GM18498 (cell line): Measurements from ENCODE around the gene ATXN1.
"Not testable (repeated sequence)": the region's sequence is repeated elsewhere in the genome, so short reads cannot be mapped to it uniquely, and the experiment has no call there.

Experiments used
- ATAC-seq: cut with Tn5 transposase; IDR thresholded peaks from one replicate; pipeline ENCODE4 v1.9.1; 2021; ENCODE audit warnings: mild to moderate bottlenecking, moderate library complexity; ENCODE audit not compliant: unreplicated experiment

ATXN1 gene

GRCh38 chr6:16277101-16277981, 483.9 kb downstream of the ATXN1 start:
- ATAC-seq: no peak

GRCh38 chr6:16274885-16275589, 486.2 kb downstream of the ATXN1 start:
- no peak for ATAC-seq

DNA sequence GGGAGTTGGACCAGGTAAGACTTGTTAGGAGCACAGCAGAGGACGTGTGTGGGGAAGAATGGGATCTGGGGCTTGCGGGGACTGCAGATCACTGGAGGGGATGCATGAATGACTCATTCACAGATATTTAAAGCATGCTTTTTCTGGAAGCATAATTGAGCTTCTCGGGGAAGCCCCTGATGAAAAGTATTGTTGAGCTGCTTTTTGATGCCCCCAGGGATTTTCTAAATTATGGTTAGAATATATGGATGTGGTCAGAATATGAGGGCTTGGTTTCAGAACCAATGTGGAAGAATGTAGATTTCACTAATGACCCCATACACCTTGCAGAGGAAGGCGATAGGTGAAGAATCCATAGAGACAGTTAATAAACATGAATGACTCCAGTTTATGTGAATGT, 486.8 kb downstream of the ATXN1 start:
- no peak for ATAC-seq

GRCh38 chr6:16273256-16273655, 488.0 kb downstream of the ATXN1 start:
- ATAC-seq: no peak

- ATAC-seq: no peak
Measured at GRCh38 chr6:16272201-16272600, 489.1 kb downstream of the ATXN1 start.

DNA sequence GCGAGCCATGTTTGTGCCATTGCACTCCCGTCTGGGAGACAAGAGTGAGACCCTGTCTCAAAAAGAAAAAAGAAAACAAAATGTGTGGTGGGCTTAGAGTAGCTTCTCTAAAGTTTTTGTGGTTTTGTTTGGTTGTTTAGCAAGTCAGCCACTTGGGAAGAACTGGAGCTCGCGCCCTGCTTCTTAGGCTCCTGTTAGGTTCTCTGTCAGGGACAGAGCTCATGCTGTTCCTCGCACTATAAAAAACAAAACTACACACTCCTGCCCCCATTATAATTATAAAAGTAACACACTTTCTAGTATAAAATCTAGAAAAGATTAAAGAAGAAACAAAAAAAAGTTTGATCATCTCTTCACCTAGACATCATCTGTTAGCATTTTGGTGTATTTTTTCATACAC, 489.8 kb downstream of the ATXN1 start:
- no peak for ATAC-seq

DNA sequence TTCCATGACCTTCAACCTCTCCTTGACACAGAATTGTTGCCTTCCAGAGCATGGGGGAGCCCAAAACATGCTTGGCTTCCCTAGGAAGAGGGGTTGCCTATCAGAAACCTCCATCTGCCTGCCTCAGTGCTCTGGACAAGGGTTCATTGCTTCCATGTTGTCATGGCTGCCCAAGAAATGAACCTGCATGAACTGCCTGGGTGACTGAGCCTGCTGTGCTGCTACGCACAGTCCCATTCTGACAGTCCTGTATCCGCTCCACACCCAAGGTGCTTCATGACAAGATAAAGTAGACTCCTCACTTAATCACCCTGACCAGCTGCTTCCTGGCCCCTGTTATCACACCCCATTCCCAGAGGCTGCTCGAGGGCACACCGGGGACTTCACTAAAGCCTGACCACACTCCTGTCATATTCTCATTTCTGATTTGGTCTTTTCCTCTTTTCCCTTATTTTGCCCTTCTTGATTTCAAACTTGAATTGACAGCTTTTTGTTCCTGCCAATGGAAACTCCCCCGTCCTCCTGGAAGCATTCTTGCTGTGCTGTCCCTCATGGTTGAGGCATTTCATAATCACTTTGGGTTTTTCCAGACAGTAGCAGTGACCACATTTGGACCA, 491.0 kb downstream of the ATXN1 start:
- ATAC-seq: no peak

- not testable (repeated sequence) for ATAC-seq
Measured at GRCh38 chr6:16269442-16270070, 491.7 kb downstream of the ATXN1 start.

DNA sequence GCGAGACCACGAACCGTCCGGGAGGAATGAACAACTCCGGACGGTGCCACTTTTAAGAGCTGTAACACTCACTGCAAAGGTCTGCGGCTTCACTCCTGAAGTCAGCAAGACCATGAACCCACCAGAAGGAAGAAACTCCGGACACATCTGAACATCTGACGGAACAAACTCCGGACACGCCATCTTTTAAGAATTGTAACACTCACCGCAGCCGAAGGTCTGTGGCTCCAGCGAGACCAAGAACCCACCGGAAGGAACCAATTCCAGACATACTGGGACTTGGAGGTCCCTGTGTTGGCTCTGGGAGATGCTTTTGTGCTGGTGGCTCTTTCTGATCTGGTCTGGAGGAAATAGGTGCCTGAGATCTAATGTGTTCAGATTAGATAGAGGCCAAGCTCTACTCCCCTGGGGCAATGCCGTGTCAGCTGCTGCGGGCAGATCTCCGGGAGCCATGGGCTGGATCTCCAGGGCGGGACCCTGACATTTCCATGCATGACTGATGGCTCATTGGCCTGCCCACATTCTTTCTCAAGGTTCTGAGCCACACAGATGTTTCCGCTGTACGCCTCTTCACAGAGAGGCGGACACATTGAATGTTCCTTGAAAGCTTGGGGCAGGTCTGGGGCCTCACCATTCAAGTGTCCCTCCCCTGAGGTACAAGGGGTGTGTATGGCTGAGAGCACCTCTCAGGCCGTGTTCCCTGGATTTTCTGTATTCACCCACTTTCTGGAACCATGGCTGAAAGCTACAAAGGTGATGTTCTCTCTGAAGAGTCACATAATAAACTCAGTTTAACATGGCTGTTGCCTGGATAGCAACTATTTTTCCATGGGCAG, 493.6 kb downstream of the ATXN1 start:
- ATAC-seq: no peak

DNA sequence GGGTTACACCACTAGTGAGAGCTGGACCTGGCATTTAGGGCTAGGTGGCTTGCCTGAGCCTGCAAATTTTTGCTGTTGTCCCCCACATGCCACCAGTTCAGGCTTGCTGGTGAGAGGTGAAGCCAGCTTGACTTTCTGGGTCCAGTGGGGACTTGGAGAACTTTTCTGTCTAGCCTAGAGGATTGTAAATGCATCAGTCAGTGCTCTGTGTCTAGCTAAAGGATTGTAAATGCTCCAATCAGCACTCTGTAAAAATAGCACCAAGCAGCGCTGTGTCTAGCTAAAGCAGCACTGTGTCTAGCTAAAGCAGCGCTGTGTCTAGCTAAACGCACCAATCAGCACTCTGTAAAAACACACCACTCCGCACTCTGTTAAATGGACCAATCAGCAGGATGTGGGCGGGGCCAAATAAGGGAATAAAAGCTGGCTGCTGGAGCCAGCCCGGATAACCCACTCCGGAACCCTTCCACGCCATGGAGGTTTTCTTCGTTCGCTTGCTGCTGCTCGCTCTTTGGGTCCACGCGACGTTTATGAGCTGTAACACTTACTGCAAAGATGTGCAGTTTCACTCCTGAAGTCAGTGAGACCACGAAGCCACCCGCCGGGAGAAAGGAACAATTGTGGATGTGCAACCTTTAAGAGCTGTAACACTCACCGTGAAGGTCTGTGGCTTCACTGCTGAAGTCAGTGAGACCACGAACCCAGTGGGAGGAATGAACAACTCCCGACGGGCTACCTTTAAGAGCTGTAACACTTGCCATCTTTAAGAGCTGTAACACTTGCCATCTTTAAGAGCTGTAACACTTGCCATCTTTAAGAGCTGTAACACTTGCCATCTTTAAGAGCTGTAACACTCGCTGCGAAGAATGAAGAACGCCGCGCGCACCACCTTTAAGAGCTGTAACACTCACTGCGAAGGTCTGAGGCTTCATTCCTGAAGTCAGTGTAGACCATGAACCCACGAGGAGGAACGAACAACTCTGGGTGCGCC, 495.6 kb downstream of the ATXN1 start:
- ATAC-seq: no peak

DNA sequence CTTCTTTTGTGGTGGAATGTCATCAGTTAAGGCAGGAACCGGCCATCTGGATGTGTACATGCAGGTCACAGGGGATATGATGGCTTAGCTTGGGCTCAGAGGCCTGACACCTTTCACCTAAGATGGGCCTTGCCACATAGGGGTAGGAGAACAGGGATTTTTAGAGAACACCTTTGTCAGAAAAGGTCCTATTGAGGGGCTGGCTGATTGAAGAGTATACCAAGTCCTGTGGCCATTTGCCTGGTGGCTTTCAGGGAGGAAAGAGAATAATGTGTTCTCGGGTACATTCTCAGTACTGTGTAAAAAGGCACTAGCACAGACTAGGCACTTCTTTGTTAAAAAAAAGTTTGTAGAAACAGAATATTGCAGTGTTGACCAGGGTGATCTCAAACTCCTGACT, 496.5 kb downstream of the ATXN1 start:
- ATAC-seq: no peak

- ATAC-seq: not testable (repeated sequence)
Measured at GRCh38 chr6:16263464-16264099, 497.7 kb downstream of the ATXN1 start.

DNA sequence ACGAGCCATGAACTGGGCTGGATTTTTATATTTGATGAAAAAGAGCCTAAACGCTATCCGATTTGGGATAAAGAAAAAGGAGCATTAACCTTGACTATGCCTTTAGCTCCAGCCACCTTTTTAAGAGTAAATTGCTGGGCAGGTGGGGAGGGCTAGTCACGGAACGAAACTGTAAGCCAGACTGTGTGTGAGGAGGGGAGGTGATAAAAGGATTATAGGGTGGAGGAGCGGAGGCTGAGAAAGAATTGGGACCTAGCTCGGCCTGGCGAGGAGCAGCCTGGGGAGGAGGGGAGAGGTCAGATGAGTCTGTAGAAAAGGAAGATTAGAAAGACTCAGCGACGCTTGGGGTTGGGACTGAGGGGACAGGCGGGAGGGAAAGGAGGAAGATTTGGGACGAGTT, 498.5 kb downstream of the ATXN1 start:
- ATAC-seq: not testable (repeated sequence)

- ATAC-seq: not testable (repeated sequence)
Measured at GRCh38 chr6:16260602-16261001, 500.7 kb downstream of the ATXN1 start.

GRCh38 chr6:16259604-16260003, 501.7 kb downstream of the ATXN1 start:
- ATAC-seq: not testable (repeated sequence)

- ATAC-seq: no peak
Measured at GRCh38 chr6:16258709-16259075, 502.6 kb downstream of the ATXN1 start.

DNA sequence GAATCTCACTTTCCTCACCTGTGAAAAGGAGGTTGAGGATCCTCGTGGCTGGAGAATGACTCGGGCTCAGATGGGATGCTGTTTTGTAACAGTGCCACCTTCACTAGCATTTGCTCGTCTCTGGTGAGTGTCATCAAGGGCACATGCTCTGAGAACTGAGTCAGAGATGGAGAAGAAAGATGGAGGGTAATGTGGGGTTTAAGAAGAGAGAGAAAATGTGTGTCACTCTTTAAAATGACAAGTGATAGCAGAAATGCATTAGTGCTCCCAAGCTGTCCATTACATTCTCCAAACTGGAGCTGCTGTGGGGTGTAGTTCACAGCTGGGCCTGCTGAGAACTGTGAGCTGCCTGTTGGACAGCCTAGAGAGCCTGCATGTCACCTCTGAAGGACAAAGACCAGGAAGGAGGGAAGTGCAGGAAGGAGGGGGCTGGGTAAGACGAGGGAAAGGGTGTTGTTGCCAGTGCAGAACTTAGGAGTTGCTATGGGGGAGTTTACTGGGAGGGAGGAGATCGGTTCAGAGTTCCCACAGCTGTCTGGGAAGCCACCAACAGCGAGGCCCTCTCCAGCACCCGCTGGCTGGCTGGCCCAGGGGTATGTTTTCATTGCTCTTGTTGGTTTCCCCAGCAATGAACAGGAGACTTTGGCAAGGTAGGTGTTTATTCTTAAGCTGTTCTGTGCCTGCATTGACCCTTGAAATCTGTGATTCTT, 503.1 kb downstream of the ATXN1 start:
- ATAC-seq: no peak

GRCh38 chr6:16256781-16257180, 504.5 kb downstream of the ATXN1 start:
- ATAC-seq: no peak
